Stimulated activated CD8-positive, alpha-beta memory T cell treated with anti-CD3 and anti-CD28 coated beads, Interleukin-15, amount 100 ng/mL, for 24 hours (primary cell): ENCODE results near the gene POU3F2.

Experiments used
- DNase-seq: peaks from one replicate; pipeline ENCODE4 v3.0.0-alpha.2; 2020; ENCODE audit warnings: low read depth

POU3F2 gene

DNA sequence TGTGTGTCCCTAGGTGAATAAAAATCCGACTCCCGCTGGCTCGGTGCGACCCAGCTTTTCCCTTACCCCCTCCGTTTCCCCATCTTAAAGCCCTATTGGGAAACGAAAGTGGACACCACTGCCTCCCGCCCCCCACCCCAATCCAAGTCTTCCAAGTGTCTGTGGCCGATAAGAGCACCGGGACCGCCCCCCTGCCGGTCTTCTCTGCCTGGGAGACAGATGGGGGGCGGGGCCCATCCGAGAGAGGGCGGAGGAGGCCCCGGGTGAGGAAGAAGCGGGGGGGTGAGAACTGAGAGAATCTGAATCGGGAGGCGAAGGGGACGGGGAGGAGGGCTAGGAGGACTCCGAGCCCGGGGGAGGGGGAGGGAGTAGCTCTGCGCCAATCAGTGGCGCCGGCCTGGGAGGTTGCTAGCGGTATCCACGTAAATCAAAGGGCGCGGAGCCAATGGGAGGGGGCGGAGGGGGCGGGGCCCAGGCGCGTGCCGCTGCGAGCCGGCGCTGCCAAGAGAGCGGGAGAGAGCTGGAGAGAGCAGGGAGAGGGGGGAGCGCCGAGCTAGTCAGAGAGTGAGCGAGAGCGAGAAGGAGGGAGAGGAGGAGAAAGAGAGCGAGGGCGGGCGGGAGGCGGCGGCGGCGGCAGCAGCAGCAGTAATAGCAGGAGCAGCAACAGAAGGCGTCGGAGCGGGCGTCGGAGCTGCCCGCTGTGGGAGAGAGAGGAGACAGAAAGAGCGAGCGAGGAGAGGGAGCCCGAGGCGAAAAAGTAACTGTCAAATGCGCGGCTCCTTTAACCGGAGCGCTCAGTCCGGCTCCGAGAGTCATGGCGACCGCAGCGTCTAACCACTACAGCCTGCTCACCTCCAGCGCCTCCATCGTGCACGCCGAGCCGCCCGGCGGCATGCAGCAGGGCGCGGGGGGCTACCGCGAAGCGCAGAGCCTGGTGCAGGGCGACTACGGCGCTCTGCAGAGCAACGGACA, at the start of gene POU3F2:
Gene POU3F2 (plus strand): TSS at position 515 of the 972 bp plus-strand sequence. CDS start 300 bp downstream, at position 815.
- DNase-seq = no peak

- no peak for DNase-seq
Measured at GRCh38 chr6:98787435-98787834, 46.9 kb upstream of the POU3F2 start.

GRCh38 chr6:98787961-98788360, 46.4 kb upstream of the POU3F2 start:
- no peak for DNase-seq

GRCh38 chr6:98794307-98794842, 40.0 kb upstream of the POU3F2 start:
- DNase-seq = no peak

DNA sequence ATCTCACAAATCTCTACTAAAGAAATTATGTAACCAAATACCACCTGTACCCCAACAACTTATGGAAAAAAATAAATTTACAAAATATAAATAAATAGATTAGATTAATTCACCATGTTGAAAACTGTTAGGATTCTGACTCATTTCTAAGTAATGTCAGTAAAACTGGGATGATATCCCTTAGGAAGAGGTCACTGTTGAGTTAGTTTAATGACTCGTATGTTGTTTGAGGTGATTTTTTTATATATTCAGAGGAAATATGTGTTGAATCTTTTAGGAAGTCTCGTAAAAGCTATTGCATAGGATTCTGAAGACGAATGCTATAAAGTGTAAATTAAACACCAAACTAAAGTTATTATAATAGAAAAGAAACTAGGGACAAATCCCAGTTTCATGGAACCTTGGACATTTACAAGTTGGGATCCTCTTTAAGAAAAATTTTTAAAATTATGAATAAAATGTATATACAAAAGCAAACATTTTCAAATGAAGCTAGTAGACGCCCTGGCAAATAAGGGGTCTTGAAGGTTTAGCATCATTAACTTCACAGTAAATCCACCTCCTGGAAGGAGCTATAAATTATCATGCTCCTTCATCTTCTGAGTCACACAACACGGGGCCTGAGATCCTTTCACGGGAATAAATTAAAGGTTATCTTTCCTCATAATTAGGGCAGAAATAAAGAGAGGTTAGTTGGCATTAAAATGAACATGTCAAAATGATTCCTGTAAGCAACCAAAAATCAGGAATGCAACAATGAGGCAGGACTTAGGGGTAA, 37.0 kb upstream of the POU3F2 start:
- no peak for DNase-seq

- no peak for DNase-seq
Measured at GRCh38 chr6:98800866-98801265, 33.5 kb upstream of the POU3F2 start.

- no peak for DNase-seq
Measured at GRCh38 chr6:98808541-98809210, 25.7 kb upstream of the POU3F2 start.

GRCh38 chr6:98812220-98812619, 22.2 kb upstream of the POU3F2 start:
- no peak for DNase-seq

GRCh38 chr6:98816799-98817198, 17.6 kb upstream of the POU3F2 start:
- no peak for DNase-seq

GRCh38 chr6:98821756-98822405, 12.5 kb upstream of the POU3F2 start:
- DNase-seq = no peak

- DNase-seq = no peak
Measured at GRCh38 chr6:98823428-98824161, 10.8 kb upstream of the POU3F2 start.

DNA sequence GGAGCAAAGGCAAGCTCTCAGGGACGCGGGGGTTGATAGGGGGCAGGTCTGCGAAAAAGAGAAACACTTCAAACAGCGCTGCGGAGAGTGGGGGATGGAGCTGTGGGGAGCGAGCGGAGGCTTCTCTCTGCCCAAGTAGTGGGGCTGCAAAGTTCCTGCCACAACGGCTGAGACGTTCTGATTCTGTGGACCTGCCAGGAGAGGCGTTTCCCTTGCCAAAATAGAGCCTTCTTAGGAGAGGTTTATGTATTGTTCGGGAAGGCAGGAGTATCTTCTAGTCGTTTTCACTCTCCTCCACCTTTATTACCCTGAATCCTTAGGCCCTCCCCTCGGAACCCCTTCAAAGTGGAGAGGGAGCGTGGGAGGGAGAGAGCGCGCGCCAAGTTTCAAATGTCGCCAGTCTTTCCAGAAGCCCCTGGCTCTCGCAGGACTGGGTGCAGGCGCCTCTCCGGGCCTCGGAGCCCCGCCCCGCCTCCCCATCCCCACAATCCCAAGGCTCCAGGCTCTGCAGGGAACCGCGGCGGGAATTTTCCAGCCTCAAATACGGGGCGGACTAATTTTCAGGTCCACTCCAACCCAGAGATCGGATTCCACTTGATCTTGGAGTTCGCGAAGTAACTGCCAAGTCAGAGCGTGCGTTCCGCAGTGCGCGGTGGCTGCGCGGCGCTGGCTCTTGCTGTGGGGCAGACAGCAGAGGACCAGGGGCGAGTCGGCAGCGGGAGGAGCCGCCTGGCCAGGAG, 10.0 kb upstream of the POU3F2 start:
- no peak for DNase-seq

DNA sequence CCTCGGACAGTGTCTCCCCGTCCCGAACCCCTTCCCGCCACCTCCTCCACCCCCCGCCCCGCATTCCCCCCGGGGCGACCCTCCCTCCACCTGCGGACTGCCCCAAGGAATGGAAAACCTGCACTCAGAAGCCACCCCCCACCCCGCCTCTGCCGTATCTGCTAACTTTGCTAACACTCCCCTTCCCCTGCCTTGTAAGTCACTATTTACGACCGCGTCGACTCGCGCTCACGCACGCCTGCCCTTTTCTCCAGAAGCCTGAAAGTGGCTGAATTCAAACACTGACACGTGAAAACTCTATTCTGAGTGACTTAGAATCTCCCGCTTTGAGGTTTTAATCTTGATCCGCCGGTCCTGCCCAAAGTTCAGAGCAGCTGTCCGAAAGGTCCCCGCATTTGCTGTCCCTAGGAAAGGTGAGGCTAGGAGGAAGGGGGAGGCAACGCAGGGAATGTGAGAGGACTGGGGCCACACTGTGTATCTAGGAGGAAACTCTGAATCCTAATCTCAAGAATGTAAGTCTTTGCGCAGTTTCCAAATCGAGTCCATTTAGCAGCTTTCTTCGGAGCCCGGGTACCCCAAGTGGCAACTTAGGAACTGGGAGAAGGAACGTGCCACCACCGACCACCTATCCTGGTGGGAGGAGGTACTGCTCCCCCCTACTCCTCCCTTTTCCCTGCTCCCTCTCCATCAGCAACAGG, 9.3 kb upstream of the POU3F2 start:
- no peak for DNase-seq

DNA sequence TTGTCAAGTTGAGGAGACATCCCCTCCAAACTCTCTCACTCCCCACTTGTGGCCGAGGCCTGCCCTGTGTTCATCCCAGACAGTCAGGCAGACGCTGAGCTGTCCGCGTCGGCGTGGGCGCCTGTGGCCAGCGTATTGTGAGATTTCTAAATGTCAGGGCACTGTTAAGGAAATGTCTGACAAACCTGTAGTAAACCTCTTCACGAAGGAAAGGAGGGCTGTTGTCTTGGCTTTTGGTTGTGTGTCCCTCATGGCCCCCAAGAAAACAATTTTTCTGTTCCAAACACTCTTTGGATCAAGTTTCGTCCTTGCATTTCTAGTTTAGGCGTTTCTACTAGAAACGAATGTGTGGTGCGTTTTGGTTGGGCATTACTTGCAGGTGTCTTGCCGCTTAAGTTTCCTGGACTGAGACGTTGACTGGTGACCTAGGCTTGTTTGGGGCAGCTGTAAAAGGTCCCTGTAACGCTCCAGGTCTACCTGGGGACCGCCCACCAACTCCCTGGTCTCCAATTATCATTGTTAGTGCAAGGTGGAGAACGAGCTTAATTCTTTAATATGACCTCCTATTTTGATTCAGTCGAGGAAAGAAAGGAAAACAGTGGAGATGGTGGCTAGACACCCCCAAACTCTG, 8.7 kb upstream of the POU3F2 start:
- no peak for DNase-seq

GRCh38 chr6:98827295-98828159, 6.8 kb upstream of the POU3F2 start:
- no peak for DNase-seq

GRCh38 chr6:98828211-98828788, 6.1 kb upstream of the POU3F2 start:
- DNase-seq = no peak

- no peak for DNase-seq
Measured at GRCh38 chr6:98828941-98829411, 5.4 kb upstream of the POU3F2 start.

- no peak for DNase-seq
Measured at GRCh38 chr6:98830146-98830545, 4.2 kb upstream of the POU3F2 start.
